Measurements from ENCODE around the gene ADAMTS16. TPM values are rescaled to one million over a fixed set of nuclear protein-coding genes. Genes with fewer than 3 reads are reported as not detected.
A peak's percentile ranks its signal among the peaks of the same experiment; 100 is the strongest.

Gene ADAMTS16
- total and polyA plus RNA-seq, 8 donors: 0.42 to 3.5 (median 2.2) TPM

DNA sequence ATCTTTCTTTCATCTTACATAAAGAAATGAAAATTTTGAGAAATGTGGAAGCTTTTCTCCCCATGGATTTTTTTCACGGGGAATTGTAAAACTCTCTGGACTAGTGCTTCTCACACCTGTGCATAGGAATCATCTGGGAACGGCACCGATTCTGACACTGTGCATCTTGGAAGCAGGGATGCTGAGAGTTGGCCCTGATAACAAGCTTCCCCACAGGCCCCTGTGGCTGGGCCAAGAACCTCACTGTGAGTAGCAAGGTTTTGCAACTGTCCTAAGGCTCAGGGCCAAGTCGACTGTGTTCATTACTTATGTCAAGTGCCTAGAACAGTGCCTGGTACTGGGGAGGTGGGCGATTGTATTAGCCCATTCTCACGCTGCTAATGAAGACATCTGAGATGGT lies 174.5 kb downstream of the ADAMTS16 start:
- TF ChIP-seq CTCF (IDR thresholded peaks at IDR 0.05): no peak
- DNase-seq: no peak
- Histone ChIP-seq H3K27me3 (no peaks in the 10 kb centered on the region), H3K27ac (no peak overlapping the region), H3K36me3 (no peaks in the 10 kb centered on the region), H3K4me1 (no peaks in the 10 kb centered on the region), H3K4me3 (no peak overlapping the region), H3K9me3 (no peaks in the 10 kb centered on the region)
- FAIRE-seq: no peak
- intact Hi-C loops (cut with DNase I): no loop called here
- WGBS, 2 donors: 80 to 87% methylated on average over 6 of the region's 6 CpGs
- no peak for ATAC-seq

- ATAC-seq: peak in 1 of 4 donors; percentile 37
- WGBS, 2 donors: 86 to 89% methylated on average over 12 of the region's 12 CpGs
- Histone ChIP-seq H3K4me3 (no peak overlapping the region), H3K9me3 (no peaks in the 10 kb centered on the region), H3K36me3 (no peaks in the 10 kb centered on the region), H3K27me3 (no peaks in the 10 kb centered on the region), H3K27ac (no peak overlapping the region), H3K4me1 (no peaks in the 10 kb centered on the region)
- intact Hi-C loops (cut with DNase I): no loop called here
- no peak for DNase-seq
- no peak for FAIRE-seq
- TF ChIP-seq CTCF (IDR thresholded peaks at IDR 0.05): no peak
Measured at GRCh38 chr5:5315068-5315980, 175.2 kb downstream of the ADAMTS16 start.

- no peak for FAIRE-seq
- intact Hi-C loops (cut with DNase I): no loop called here
- WGBS, 2 donors: 42 to 46% methylated on average over 1 of the region's 1 CpG
Measured at GRCh38 chr5:5316334-5316733, 176.2 kb downstream of the ADAMTS16 start.

DNA sequence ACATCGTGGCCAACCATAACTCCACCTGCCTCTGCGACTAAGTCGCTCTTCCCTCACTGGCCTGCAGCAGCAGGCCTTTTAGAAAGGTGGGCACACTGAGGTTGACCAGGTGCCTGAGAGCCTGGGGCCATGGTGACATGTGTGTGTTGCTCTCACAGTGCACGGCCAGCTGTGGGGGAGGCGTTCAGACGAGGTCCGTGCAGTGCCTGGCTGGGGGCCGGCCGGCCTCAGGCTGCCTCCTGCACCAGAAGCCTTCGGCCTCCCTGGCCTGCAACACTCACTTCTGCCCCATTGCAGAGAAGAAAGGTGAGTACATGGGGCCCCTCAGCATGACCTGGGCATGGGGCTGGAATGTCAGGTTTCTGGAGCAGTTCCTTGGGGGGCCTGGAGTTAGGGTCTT lies 177.8 kb downstream of the ADAMTS16 start:
- FAIRE-seq: no peak
- ATAC-seq: no peak
- Histone ChIP-seq H3K27me3 (no peaks in the 10 kb centered on the region), H3K4me1 (no peaks in the 10 kb centered on the region), H3K36me3 (no peaks in the 10 kb centered on the region), H3K4me3 (no peak overlapping the region), H3K9me3 (no peaks in the 10 kb centered on the region), H3K27ac (no peak overlapping the region)
- WGBS, 2 donors: 94% methylated on average over 10 of the region's 10 CpGs
- no peak for TF ChIP-seq CTCF (IDR thresholded peaks at IDR 0.05)
- DNase-seq: no peak
- intact Hi-C loops (cut with DNase I): no loop called here

More at GRCh38 chr5:5316334-5316733, 176.2 kb downstream of the ADAMTS16 start:
- Histone ChIP-seq H3K4me3 (no peak overlapping the region), H3K27ac (no peak overlapping the region), H3K27me3 (no peaks in the 10 kb centered on the region), H3K36me3 (no peaks in the 10 kb centered on the region), H3K4me1 (no peaks in the 10 kb centered on the region), H3K9me3 (no peaks in the 10 kb centered on the region)
- no peak for ATAC-seq
- no peak for TF ChIP-seq CTCF (IDR thresholded peaks at IDR 0.05)
- DNase-seq: no peak
